OCI-LY3 (cell line): ENCODE measurements around the gene LMBR1.

Experiments
- H2AFZ ChIP-seq: fragments of 200-600, 300-600 bp; shearing (Covaris generic); 2 replicates; pipeline ENCODE4 v1.6.0; 2014; ENCODE audit warnings: antibody characterized with exemption, low read depth, low read length
- H3K27ac ChIP-seq: fragments of 200-600, 300-600 bp; sonication (generic); 2 replicates; pipeline ENCODE4 v1.5.1; 2014; ENCODE audit warnings: mild to moderate bottlenecking, low read length, moderate library complexity, mixed read lengths
- H3K27me3 ChIP-seq: fragments of 200-600, 300-600 bp; sonication (generic); 2 replicates; pipeline ENCODE4 v1.6.1; 2014; ENCODE audit warnings: low read depth, low read length, mixed read lengths
- H3K36me3 ChIP-seq: fragments of 200-600, 300-600 bp; sonication (generic); replicated peaks from 2 replicates; pipeline ENCODE3; 2014; ENCODE audit warnings: low read depth, low read length, mixed read lengths
- H3K4me1 ChIP-seq: fragments of 300-600, 200-600 bp; sonication (generic); 2 replicates; pipeline ENCODE4 v1.6.1; 2014; ENCODE audit warnings: low read length, mixed read lengths
- H3K4me2 ChIP-seq: fragments of 200-600, 300-600 bp; sonication (generic); 2 replicates; pipeline ENCODE4 v1.6.1; 2014; ENCODE audit warnings: low read length, mixed read lengths
- H3K4me3 ChIP-seq: fragments of 300-600, 200-600 bp; sonication (generic); 2 replicates; pipeline ENCODE4 v1.5.1; 2014; ENCODE audit warnings: antibody characterized with exemption, mild to moderate bottlenecking, low read length, moderate library complexity
- H3K79me2 ChIP-seq: fragments of 300-600, 200-600 bp; shearing (Covaris generic); 2 replicates; pipeline ENCODE4 v1.6.1; 2014; ENCODE audit warnings: mild to moderate bottlenecking, low read length, mixed read lengths
- H3K9ac ChIP-seq: fragments of 300-600, 200-600 bp; shearing (Covaris generic); 2 replicates; pipeline ENCODE4 v1.6.0; 2014; ENCODE audit warnings: mild to moderate bottlenecking, low read length, moderate library complexity
- H3K9me3 ChIP-seq: fragments of 200-600, 300-600 bp; shearing (Covaris generic); 2 replicates; pipeline ENCODE4 v1.6.1; 2014; ENCODE audit warnings: low read length, mixed read lengths; ENCODE audit not compliant: insufficient read depth
- H4K20me1 ChIP-seq: fragments of 200-600, 300-600 bp; sonication (generic); 2 replicates; pipeline ENCODE4 v1.6.1; 2016; ENCODE audit warnings: low read length, mixed read lengths; ENCODE audit not compliant: insufficient read depth
- EZH2phosphoT487 ChIP-seq: fragments of 200-600 bp; shearing (Covaris generic); IDR thresholded peaks from 2 replicates; pipeline ENCODE4 v1.6.1; 2018; ENCODE audit warnings: antibody characterized with exemption, mixed run types, low read depth
- TF ChIP-seq, protein P1 (sequence below): fragments of 200-600, 300-600 bp; sonication (generic); IDR thresholded peaks from 2 replicates; pipeline ENCODE4 v1.5.1; 2014; ENCODE audit warnings: antibody characterized with exemption, low read length, low read depth

Gene LMBR1

DNA sequence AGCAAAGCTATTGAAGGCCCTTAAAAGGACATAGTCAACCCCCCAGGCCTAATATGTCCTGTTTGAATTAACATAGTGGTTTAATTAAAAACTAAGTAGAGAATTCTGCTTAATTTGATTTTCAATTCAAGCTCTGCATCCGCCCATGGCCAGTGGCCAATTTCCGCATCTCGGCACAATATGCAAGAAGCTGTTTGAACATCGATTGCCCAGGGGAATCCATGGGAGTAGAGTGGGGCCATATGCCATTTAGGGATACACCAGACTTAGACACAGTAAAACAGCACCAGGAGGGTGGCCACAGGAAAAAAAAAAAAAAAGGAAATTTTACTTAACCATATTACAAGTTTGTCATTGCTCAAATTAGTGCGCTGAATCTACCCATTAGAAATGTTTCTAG lies 100.4 kb downstream of the LMBR1 start:
- Histone ChIP-seq H3K36me3 (peaks cover 6% of the 10 kb centered on the region), H3K4me3 (no peak overlapping the region), H3K4me1 (no peaks in the 10 kb centered on the region), H3K27ac (no peak overlapping the region), H3K9me3 (no peaks in the 10 kb centered on the region), H2AFZ (no peak overlapping the region), H3K9ac (no peak overlapping the region), H3K79me2 (no peaks in the 10 kb centered on the region), H4K20me1 (no peaks in the 10 kb centered on the region), H3K4me2 (no peak overlapping the region), H3K27me3 (no peaks in the 10 kb centered on the region)
- TF ChIP-seq, protein P1, sequence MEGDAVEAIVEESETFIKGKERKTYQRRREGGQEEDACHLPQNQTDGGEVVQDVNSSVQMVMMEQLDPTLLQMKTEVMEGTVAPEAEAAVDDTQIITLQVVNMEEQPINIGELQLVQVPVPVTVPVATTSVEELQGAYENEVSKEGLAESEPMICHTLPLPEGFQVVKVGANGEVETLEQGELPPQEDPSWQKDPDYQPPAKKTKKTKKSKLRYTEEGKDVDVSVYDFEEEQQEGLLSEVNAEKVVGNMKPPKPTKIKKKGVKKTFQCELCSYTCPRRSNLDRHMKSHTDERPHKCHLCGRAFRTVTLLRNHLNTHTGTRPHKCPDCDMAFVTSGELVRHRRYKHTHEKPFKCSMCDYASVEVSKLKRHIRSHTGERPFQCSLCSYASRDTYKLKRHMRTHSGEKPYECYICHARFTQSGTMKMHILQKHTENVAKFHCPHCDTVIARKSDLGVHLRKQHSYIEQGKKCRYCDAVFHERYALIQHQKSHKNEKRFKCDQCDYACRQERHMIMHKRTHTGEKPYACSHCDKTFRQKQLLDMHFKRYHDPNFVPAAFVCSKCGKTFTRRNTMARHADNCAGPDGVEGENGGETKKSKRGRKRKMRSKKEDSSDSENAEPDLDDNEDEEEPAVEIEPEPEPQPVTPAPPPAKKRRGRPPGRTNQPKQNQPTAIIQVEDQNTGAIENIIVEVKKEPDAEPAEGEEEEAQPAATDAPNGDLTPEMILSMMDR: no peak
- no peak for TF ChIP-seq EZH2phosphoT487

DNA sequence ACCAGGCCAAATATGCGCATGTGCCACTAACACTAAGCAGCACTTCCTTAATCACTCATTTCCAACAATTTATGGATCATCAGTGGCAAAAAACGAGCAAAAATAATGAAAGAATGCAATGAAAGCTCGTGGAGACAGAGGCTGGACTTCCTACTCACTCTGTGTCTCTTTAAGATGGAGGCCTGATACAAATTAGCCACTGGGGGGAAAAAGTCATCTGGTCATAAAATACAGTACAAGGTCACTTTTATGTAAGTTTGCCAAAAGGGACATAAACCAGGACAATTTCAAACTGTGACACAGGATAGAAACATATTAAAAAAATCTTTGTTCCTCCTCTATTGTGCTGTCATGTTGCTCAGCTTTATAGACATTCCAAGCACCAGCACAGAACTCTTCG lies 101.7 kb downstream of the LMBR1 start:
- TF ChIP-seq, protein P1: no peak
- no peak for TF ChIP-seq EZH2phosphoT487
- Histone ChIP-seq H3K9me3 (no peaks in the 10 kb centered on the region), H3K79me2 (no peaks in the 10 kb centered on the region), H3K27me3 (no peaks in the 10 kb centered on the region), H3K4me1 (no peaks in the 10 kb centered on the region), H3K4me3 (no peak overlapping the region), H3K27ac (no peak overlapping the region), H2AFZ (no peak overlapping the region), H3K9ac (no peak overlapping the region), H4K20me1 (no peaks in the 10 kb centered on the region), H3K4me2 (no peak overlapping the region), H3K36me3 (peaks cover 6% of the 10 kb centered on the region)

DNA sequence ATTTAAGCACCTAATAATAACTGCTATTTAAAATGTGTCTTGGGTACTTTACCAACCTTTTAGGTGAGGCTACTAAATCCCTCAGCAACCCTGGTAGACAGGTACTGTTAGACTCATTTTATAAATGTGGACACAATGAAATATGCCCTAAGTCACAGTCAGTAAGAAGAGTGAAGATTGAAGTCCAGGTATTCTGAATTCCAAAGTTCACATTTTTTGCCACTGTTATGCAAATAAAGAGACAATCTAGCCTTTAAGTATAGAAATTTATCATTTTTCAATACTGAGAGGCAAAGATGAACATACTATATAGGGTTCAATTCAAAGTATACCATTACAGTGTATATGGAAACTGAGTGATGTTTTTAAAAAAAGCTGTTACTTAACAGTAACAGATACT lies 102.7 kb downstream of the LMBR1 start:
- H3K4me2 ChIP-seq: no peak overlapping the region

GRCh38 chr7:156785998-156786543 lies 106.9 kb downstream of the LMBR1 start:
- peaks cover 21% of the 10 kb centered on the region for H3K4me1 ChIP-seq
- TF ChIP-seq, protein P1: no peak
- no peak for TF ChIP-seq EZH2phosphoT487
- H3K4me3 ChIP-seq: no peak overlapping the region
- H3K79me2 ChIP-seq: peaks cover 3% of the 10 kb centered on the region; the same call in 1 of the 2 replicates
- H2AFZ ChIP-seq: no peak overlapping the region
- no peaks in the 10 kb centered on the region for H4K20me1 ChIP-seq
- H3K9ac ChIP-seq: no peak overlapping the region
- no peak overlapping the region for H3K4me2 ChIP-seq
- no peaks in the 10 kb centered on the region for H3K27me3 ChIP-seq
- no peaks in the 10 kb centered on the region for H3K9me3 ChIP-seq
- H3K36me3 ChIP-seq: peaks cover 7% of the 10 kb centered on the region
- no peak overlapping the region for H3K27ac ChIP-seq

More for the DNA sequence above, 102.7 kb downstream of the LMBR1 start:
- Histone ChIP-seq H3K4me3 (no peak overlapping the region), H4K20me1 (no peaks in the 10 kb centered on the region), H3K36me3 (peaks cover 4% of the 10 kb centered on the region), H3K4me1 (no peaks in the 10 kb centered on the region), H2AFZ (no peak overlapping the region), H3K9me3 (no peaks in the 10 kb centered on the region), H3K79me2 (no peaks in the 10 kb centered on the region), H3K27ac (no peak overlapping the region), H3K9ac (no peak overlapping the region), H3K27me3 (no peaks in the 10 kb centered on the region)
- TF ChIP-seq EZH2phosphoT487: no peak
- TF ChIP-seq, protein P1: no peak
